GM10266 (cell line): ENCODE data around the gene KDM4C.

Experiments used
- DNase-seq: peaks from one replicate; pipeline ENCODE4 v3.0.0; 2012; ENCODE audit errors: extremely low spot score
- CTCF ChIP-seq: IDR thresholded peaks from 2 replicates; pipeline ENCODE4 v1.5.1; 2012; ENCODE audit warnings: mild to moderate bottlenecking, low read depth; ENCODE audit not compliant: control insufficient read depth, insufficient read depth; ENCODE audit errors: missing control alignments

The KDM4C gene

GRCh38 chr9:6757132-6757455 is 679 bp upstream of the KDM4C start:
- no peak for DNase-seq
- TF ChIP-seq CTCF: no peak

- no peak for TF ChIP-seq CTCF
- no peak for DNase-seq
Observed at GRCh38 chr9:6758248-6758497, 400 bp downstream of the KDM4C start.

GRCh38 chr9:6758498-6759184 is 868 bp downstream of the KDM4C start:
- peak; percentile 61 for DNase-seq
- TF ChIP-seq CTCF: no peak

GRCh38 chr9:6759185-6759977 is 1.6 kb downstream of the KDM4C start:
- no peak for TF ChIP-seq CTCF
- peak; percentile 63 for DNase-seq

- no peak for TF ChIP-seq CTCF
- no peak for DNase-seq
Observed at GRCh38 chr9:6761306-6761705, 3.5 kb downstream of the KDM4C start.

- TF ChIP-seq CTCF: no peak
- DNase-seq: no peak
Observed at GRCh38 chr9:6763244-6763643, 5.5 kb downstream of the KDM4C start.

- no peak for TF ChIP-seq CTCF
Observed at GRCh38 chr9:6764011-6764410, 6.2 kb downstream of the KDM4C start.

More at GRCh38 chr9:6764011-6764410, 6.2 kb downstream of the KDM4C start:
- no peak for DNase-seq
